Vagina (tissue), 2 donors: ENCODE results near the gene PTPN6.

Experiments
- CTCF ChIP-seq, 3 experiments: fragments of 450-650 bp in 2 of 3; fragments of 200-600 bp in 1 of 3; sonication (generic) in 1 of 3; IDR thresholded peaks; one replicate each; pipeline ENCODE4 v1.5.1; 2017 to 2019; ENCODE audit warnings: antibody characterized with exemption in 3 of 3, mild to moderate bottlenecking in 2 of 3, moderate library complexity in 2 of 3
- POLR2A ChIP-seq, 2 donors: fragments of 450-650 bp; IDR thresholded peaks; one replicate each; pipeline ENCODE4 v1.6.1; 2017; ENCODE audit warnings: antibody characterized with exemption in 2 of 2, mild to moderate bottlenecking in 2 of 2, moderate library complexity in 2 of 2
- POLR2AphosphoS5 ChIP-seq, 2 donors: sonication (generic); formaldehyde crosslinking; IDR thresholded peaks; one replicate each; pipeline ENCODE4 v1.9.0; 2017; ENCODE audit warnings: antibody characterized with exemption in 2 of 2, mild to moderate bottlenecking in 2 of 2, low read depth in 1 of 2; ENCODE audit not compliant: insufficient read depth in 1 of 2

DNA sequence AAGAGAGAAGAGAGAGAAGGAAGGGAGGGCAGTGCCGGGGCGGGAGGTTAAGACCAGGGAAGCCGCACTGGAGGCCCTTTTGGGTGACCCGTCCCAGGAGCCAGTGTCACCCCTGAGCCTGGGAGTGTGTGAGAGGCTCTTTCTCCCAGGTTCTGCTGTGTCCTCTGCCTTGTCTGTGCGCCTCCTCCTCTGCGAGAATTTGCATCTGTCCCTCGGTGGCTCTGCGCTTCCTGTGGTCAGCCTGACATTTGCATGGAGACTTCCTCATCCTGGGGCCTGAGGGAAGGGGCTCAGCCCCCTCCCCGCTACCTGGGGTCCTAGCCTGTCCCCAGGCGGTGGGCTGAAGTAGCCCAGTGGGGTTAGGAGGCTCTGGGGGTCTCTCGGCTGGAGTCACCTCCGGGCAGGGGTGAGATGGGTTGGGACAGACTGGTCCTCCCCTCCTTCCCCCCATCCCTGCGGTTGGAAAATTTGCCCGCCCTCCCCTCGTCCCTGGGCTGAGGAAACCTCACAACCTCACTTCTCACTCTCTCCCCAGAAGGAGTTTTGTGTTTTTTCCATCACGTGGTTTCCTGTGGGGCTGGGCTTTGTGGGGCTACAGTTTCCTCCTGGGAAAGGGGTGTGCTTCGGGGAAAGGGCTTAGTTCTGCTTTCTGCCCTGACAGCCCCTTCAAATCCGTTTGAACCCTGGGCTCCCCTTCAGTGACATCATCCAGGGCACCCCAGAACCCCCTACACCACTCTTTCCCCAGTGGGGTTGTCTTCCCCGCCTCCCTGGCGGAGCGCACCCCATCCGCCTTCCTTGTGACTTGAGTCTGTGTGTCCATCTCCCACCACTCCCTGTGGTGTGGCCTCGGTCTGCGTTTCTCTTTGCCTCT, 2.5 kb downstream of the PTPN6 start:
- TF ChIP-seq POLR2AphosphoS5 (IDR thresholded peaks at IDR 0.05; ENCODE audit: insufficient read depth in 1 of 2, low read depth in 1 of 2) (peak in 1 of 2 donors; percentile 32), POLR2A (IDR thresholded peaks at IDR 0.05) (peak in 1 of 2 donors; percentile 10), CTCF (IDR thresholded peaks at IDR 0.05) (no peak)
